Kasumi-1 (cell line): ENCODE results near the gene SMPD2.

ENCODE experiments used
- DNase-seq, 2 experiments: peaks; one replicate each; lab custom pipeline; 2025; lab: John Stamatoyannopoulos, UW

SMPD2 gene

DNA sequence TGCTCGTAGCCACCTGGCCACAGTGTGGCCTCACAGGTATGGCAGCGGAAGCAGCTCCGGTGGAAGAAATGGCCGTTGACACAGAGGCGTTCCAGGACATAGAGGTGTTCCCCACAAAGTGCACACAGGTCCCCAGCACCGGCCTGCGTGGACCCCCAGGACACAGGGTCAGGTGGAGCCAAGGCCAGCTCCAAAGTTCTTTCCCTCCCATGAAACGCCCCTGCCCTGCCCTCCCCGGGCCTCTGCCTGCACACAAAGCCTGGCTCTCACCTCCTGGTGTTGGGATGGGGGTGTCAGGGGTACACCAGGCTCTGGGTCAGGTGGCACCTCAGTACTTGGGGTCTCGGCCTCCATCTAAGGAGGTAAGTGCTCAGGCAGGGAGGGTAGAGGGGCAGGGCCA, 6.6 kb downstream of the SMPD2 start:
- no peak for DNase-seq

DNA sequence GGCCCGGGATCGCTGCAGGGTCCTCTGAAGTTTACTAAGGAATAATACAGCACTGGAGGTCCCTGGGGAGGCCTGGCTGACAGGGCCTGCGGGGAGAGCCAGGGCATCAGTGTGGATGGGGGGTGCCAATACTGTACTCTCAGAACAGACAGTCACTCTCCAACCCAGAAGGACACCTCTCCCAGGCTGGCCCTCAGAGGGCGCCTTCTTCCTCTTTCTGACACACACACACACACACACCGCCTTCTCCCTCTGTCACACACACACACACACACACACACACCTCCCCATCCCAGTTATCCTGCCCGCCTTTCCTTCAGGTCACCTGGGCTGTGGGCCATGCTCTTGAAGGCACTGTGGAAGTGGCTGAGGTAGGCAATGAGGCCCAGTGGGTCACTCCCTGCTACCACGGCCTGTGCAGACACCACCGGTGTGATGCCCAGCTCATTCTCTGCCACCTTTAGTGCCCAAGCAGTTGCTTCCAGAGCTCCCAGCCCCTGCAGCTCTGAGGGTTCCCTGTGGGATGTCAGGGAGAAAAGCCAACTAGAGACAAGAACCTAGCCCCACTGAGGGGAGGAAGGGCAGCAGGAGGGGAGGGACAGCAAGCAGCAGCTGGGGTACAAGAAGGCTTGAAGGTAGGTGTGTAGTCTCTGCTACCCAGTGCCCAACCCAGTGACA, 7.5 kb downstream of the SMPD2 start:
- peak; percentile 41 to 47 for DNase-seq

GRCh38 chr6:109448615-109449014, 8.1 kb downstream of the SMPD2 start:
- DNase-seq = no peak

GRCh38 chr6:109449064-109449794, 8.7 kb downstream of the SMPD2 start:
- DNase-seq = no peak

DNA sequence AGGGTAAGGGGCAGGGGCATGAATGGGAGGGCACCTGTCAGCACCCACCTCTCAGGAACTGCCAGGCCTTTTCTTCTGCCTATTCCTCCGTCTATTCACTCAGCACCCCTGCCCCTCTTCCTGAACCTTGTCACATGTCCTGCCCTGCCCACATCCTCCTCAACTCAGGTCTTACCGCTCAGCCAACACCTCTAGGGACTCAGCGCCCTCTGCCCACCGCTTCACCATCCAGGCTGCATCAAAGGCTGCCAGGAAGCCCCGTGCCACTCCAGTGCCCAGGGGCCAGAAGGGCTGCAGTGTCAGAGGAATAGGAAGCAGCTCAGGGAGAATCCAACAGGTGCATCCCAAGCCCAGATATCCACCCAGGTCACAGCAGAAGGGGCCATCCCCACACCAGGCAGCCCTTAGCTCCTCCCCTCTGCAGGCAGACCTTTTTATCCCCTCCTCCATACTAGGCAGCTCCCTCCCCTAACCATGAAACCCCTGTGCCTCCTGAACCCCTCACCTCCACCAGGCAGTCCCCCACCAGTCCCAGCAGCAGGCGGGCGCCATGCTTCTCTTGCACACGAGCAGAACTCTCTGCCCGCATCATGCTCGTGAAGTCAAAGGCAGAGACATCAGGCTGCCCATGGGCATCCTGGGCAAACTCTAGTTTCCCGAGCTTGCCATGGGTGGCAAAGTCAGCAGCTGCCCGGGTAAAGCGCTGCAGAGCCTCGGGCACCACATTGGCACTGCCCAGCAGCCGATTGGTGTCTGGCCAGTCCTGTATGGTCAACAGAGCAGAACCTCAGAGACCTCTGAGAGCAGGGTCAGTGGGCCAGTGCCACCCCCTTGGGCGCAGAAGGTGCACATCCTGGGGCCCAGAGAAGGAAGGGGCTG, 9.5 kb downstream of the SMPD2 start:
- no peak for DNase-seq

DNA sequence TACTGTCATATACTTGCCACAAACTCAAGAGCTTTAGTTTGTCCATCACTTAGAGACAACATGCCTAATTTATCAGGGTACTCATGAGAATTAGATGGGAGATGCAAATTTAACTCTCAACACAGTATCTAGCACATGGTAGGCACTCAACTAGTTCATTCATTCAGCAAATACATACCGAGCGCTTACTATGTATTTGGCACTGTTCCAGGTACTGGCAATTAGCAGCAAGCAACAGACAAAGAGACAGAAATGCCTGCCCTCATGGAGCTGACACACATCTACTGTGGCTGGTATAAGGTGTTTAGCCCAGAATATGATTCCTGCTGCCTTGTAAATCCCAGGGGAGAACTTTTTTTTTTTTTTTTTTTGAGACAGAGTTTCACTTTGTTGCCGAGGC, 10.3 kb downstream of the SMPD2 start:
- DNase-seq = no peak

DNA sequence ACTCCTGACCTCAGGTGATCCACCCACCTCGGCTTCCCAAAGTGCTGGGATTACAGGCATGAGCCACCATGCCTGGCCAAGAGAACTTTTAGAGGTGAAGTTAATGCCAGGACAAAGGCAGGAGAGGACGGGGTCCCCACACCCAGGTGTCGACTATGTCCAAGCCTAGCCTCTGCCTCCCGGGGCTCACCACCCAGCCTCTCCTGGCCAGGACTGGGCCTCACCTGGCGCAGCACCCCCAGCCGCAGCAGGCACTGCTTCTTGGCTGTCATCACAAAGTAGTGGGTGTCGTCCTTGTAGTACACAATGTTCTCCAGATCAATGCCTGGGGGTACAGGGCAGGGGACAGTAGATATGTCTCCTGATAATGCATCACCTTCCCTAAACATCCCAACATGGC, 10.9 kb downstream of the SMPD2 start:
- DNase-seq = no peak

DNA sequence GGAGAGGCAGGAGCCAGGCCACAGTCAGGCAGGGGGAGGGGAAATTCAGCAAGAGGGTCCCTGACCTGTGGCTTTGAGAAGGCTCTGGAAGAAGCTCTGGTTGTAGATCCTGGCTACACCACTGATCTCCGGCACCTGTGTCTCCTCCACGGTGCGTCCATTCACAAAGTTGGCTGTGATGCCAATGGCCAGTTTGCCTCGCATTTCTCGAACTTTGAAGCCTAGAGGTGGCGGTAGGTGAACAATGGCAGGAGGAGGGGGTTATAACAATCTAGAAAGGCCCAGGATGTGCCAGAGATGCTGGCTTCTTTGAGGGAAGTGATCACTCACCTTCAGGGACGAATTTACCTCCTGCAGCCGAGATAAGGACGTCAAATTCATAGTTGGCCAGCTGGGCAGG, 11.7 kb downstream of the SMPD2 start:
- no peak for DNase-seq

- no peak for DNase-seq
Observed at GRCh38 chr6:109453156-109453555, 12.6 kb downstream of the SMPD2 start.

DNA sequence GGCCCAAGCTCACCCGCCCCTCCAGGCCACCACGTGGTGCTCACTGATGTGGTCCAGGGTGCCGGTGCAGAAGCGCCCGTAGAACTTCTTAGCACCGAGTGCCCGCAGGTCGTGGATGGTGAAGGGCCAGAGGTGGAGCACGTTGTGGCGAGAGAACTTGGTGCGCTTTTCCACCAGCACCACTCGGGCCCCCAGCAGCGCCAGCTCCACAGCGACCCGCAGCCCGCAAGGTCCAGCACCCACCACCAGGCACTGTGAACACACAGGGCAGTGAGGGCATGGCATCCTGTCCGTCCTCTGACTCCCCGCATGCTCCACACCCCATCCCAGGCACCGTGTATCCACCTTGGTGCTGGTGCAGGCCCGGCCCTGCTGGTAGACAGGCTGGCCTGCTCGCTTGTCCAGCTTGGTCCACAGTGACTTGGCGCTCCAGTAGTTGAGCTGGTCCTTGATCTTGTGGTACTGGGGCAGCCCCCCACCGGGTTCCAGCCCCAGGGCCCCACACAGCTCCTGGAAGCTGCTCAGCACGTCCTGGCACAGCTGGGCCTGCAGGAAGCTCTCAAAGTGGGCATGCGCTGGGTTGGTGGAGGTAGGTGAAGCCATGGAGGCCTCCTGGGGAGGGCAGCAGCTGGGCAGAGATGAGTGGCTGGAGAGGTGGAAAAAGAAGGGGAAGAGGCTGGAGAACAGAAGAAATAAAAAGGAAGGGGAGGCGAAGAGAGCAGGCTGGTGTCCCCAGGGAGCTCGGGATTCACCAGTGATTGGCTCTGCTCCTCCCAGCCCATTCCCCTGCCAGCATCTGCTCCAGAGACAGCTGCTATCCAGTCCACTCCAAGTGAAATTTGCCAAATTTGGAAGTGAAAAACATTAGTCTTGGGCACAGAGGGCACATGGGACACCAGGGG, 13.3 kb downstream of the SMPD2 start:
- DNase-seq = no peak

- DNase-seq = peak; percentile 71 to 79
Observed at GRCh38 chr6:109454496-109455436, 14.2 kb downstream of the SMPD2 start.

- no peak for DNase-seq
Observed at GRCh38 chr6:109455437-109456110, 15.1 kb downstream of the SMPD2 start, which contains the start of gene MICAL1. MICAL1 (minus strand) TSS chr6:109455772; CDS start chr6:109454196, 1,576 bp downstream.

- no peak for DNase-seq
Observed at GRCh38 chr6:109456111-109456583, 15.6 kb downstream of the SMPD2 start.

DNA sequence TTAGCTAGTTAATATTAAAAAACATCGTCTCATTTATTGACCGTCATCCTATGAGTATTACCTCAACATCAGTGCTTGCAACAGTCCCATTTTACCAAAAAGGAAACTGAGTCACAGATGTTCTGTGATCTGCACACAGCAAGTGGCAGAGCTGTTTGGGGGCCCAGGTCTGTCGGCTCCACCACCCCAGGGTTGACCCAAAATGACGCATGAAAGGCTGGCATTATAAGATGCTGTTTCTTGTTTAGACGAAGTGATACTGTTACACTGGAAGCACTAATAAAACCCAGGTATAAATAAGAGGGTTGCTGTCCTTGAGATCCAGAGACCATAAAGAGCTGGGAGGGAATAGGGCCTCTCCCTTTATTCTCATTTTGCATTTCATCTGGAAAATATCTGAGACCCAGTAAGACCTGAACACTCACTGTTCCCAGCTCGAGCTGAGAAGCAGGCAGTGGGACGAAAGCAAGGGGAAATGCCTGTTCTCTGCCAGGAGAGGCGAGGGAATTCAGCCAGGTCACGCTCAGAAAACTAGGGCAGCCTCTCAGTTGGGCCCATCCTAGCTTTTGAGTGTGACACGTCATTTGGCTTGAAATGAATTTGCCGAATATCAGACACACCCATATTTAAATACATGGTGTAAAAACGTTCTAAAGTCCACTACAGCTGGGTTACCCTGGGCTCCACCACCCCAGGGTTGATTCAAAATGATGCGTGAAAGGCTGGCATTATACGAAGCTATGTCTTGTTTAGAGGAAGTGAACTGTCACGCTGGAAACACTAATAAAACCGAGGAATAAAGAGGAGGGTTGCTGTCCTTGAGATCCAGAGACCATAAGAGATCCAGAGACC, 16.4 kb downstream of the SMPD2 start:
- no peak for DNase-seq

- DNase-seq = no peak
Observed at GRCh38 chr6:109457562-109457996, 17.1 kb downstream of the SMPD2 start.

DNA sequence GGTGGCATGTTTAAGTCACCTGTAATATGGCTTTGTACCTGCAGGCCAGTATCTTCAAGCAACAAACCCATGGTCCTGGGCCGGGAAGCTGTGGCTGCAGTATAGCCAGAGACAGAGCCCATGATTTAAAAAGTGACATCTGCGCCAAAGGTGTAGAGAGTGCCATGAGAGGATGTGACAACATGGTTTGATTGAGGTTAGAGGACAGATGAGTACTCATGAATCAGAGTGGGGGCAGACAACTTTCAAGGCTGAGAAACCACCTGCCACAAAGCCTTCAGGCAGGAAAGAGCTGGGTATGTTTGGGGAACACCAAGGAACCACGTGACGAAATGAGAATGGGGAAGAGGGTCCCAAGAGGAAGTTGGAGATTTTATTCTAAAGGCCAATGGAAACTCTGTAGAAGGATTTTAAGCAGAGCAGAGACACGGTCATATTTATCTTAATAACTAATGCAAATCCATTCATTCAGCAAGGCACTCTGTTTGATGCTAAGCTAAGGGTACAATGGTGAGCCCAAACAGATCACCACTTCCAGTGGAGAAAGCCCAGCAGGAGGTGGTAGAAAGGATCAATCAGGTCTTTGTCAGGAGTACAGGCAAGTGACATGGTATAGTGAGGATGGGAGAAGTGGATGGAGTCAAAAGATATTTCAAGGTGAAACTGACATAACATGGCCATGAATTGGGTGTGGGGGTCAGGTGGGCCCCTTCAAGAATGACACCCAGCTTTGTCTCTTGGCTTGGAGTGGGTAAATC, 18.4 kb downstream of the SMPD2 start:
- DNase-seq = peak; percentile 83 to 85

DNA sequence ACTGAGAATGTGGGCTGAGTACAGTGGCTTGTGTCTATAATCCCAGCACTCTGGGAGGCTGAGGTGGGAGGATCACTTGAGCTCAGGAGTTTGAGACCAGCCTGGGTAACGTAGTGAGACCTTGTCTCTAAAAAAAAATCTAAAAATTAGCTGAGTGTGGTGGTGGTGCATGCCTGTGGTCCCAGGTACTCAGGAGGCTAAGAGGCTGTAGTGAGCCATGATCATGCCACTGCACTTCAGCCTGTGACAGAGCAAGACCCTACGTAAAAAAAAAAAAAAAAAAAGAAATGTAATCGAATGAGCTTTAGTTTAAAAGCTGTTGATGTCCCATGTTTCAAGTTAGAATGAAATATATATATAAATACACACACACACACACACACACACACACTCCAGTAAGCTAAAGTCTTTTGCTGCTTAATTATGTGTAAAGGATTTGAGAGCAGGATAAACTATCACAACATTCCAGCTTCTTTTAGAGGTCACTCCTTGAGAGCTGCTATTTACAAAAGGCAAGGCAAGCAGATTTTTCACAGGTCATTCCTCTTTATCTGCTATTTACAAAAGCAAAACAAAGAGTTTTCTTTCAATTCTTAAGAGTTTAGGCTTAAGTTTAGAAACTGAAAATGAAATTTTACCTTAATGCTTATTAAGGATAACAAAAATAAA, 19.8 kb downstream of the SMPD2 start:
- DNase-seq = no peak
